Sigmoid colon (tissue), 4 donors: Measurements from ENCODE around the gene CHD5.

Experiments
- EP300 ChIP-seq, 4 donors: sonication (generic); formaldehyde crosslinking; IDR thresholded peaks; one replicate each; pipeline ENCODE4 v1.6.1; 2017; ENCODE audit warnings: antibody characterized with exemption in 4 of 4
- POLR2A ChIP-seq, 2 donors: fragments of 450-650 bp; IDR thresholded peaks; one replicate each; pipeline ENCODE4 v1.6.1; 2016; ENCODE audit warnings: antibody characterized with exemption in 2 of 2, mild to moderate bottlenecking in 2 of 2, moderate library complexity in 2 of 2
- POLR2AphosphoS5 ChIP-seq, 4 donors: sonication (generic); formaldehyde crosslinking; IDR thresholded peaks; one replicate each; pipeline ENCODE4 v1.6.1; 2017; ENCODE audit warnings: antibody characterized with exemption in 4 of 4
- TF ChIP-seq, protein P1 (sequence below), 4 experiments: fragments of 450-650 bp in 3 of 4; fragments of 200-600 bp in 1 of 4; IDR thresholded peaks; one replicate each; pipeline ENCODE4 v1.5.1; 2016 to 2019; ENCODE audit warnings: antibody characterized with exemption in 4 of 4, mild to moderate bottlenecking in 3 of 4, moderate library complexity in 2 of 4

DNA sequence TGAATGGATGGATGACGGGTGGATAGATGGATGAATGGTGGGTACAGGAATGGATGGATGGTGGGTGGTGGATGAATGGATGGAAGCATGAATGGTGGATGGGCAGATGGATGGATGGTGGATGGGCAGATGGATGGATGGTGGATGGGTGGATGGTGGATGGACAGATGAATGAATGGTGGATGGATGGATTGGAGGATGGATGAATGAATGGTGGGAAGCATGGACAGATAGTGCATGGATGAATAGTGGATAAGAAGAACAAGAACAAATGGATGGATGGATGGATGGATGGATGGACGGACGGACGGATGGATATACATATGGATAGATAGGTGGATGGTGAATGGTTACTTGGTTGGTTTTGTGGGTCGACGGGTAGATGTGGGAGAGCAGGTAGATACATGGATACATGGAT is 4.7 kb downstream of the CHD5 start:
- TF ChIP-seq, protein P1, sequence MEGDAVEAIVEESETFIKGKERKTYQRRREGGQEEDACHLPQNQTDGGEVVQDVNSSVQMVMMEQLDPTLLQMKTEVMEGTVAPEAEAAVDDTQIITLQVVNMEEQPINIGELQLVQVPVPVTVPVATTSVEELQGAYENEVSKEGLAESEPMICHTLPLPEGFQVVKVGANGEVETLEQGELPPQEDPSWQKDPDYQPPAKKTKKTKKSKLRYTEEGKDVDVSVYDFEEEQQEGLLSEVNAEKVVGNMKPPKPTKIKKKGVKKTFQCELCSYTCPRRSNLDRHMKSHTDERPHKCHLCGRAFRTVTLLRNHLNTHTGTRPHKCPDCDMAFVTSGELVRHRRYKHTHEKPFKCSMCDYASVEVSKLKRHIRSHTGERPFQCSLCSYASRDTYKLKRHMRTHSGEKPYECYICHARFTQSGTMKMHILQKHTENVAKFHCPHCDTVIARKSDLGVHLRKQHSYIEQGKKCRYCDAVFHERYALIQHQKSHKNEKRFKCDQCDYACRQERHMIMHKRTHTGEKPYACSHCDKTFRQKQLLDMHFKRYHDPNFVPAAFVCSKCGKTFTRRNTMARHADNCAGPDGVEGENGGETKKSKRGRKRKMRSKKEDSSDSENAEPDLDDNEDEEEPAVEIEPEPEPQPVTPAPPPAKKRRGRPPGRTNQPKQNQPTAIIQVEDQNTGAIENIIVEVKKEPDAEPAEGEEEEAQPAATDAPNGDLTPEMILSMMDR (IDR thresholded peaks at IDR 0.05) = no peak
- TF ChIP-seq POLR2AphosphoS5 (IDR thresholded peaks at IDR 0.05) (no peak), POLR2A (IDR thresholded peaks at IDR 0.05) (no peak), EP300 (IDR thresholded peaks at IDR 0.05) (no peak)
